ENCODE data around the gene ZBED4. TPM values are rescaled to one million over a fixed set of nuclear protein-coding genes. Genes with fewer than 3 reads are reported as not detected.

ZBED4 gene
- total RNA-seq, 1 donor from 2014 or later: 11.8 TPM

- peaks cover 22% of the 10 kb centered on the region for H3K4me1 ChIP-seq
- no peak for TF ChIP-seq CTCF (IDR thresholded peaks at IDR 0.05)
- DNase-seq: no peak
- no peak for ATAC-seq
- H3K4me3 ChIP-seq: no peak overlapping the region
- no peaks in the 10 kb centered on the region for H3K9me3 ChIP-seq
- intact Hi-C loops (cut with DNase I): loop anchor here (10.0 kb wide), 1 partner anchor 54 kb away; no protein-coding TSS in a partner anchor
- H3K27ac ChIP-seq: no peak overlapping the region
- no peaks in the 10 kb centered on the region for H3K27me3 ChIP-seq
- H3K36me3 ChIP-seq: peaks cover 4% of the 10 kb centered on the region
Observed at GRCh38 chr22:49828599-49828965, 25.1 kb upstream of the ZBED4 start.

GRCh38 chr22:49829044-49829853 lies 24.4 kb upstream of the ZBED4 start:
- no peak overlapping the region for H3K4me3 ChIP-seq
- no peaks in the 10 kb centered on the region for H3K27me3 ChIP-seq
- TF ChIP-seq CTCF (IDR thresholded peaks at IDR 0.05): no peak
- H3K9me3 ChIP-seq: no peaks in the 10 kb centered on the region
- H3K36me3 ChIP-seq: no peaks in the 10 kb centered on the region
- H3K27ac ChIP-seq: no peak overlapping the region
- peaks cover 21% of the 10 kb centered on the region for H3K4me1 ChIP-seq
- no peak for DNase-seq
- intact Hi-C loops (cut with DNase I): loop anchor here (10.0 kb wide), 1 partner anchor 54 kb away; no protein-coding TSS in a partner anchor
- no peak for ATAC-seq

DNA sequence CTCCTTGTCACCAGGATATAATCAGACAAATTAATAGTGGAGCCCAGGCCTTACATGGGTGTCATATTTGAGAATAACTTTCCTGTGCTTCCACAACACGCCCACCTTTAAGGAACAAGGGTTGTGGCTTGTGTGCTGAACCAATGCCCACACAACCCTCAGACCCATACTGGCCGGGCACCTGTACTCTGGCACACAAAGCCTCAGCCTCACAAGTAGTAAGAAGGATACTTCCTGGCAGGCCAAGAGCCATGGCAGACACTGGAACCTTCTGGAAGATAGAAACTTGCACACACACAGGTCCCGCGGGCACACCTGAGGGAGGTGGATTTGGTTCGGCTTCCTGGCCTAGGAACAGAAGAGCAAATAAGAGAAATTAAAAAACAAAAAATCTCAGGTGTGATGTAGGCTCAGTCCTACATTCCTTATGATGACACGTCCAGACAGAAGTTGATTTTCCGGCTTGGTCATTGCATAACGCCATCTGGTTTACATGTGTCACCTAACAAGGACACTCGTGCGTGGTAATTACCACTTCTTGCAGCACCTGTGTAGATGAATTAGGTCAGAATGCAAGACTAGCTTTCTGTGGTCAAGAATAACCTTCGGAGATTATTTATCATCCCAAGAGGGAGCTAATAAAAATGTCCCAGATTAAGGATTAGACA lies 20.2 kb upstream of the ZBED4 start:
- H3K9me3 ChIP-seq: no peaks in the 10 kb centered on the region
- DNase-seq (no peak), ATAC-seq (peak; percentile 84)
- no peaks in the 10 kb centered on the region for H3K4me1 ChIP-seq
- TF ChIP-seq CTCF (IDR thresholded peaks at IDR 0.05): no peak
- no peaks in the 10 kb centered on the region for H3K27me3 ChIP-seq
- H3K36me3 ChIP-seq: no peaks in the 10 kb centered on the region
- H3K27ac ChIP-seq: peak overlapping the region; percentile 74
- intact Hi-C loops (cut with DNase I): no loop called here
- H3K4me3 ChIP-seq: no peak overlapping the region

GRCh38 chr22:49838771-49839717 lies 14.6 kb upstream of the ZBED4 start:
- DNase-seq (no peak), ATAC-seq (peak; percentile 75)
- no peak for TF ChIP-seq CTCF (IDR thresholded peaks at IDR 0.05)
- no peaks in the 10 kb centered on the region for H3K27me3 ChIP-seq
- H3K27ac ChIP-seq: peak overlapping the region; percentile 24
- no peaks in the 10 kb centered on the region for H3K36me3 ChIP-seq
- intact Hi-C loops (cut with DNase I): no loop called here
- H3K9me3 ChIP-seq: no peaks in the 10 kb centered on the region
- no peaks in the 10 kb centered on the region for H3K4me1 ChIP-seq
- H3K4me3 ChIP-seq: no peak overlapping the region

GRCh38 chr22:49845241-49845640 lies 8.4 kb upstream of the ZBED4 start:
- Histone ChIP-seq H3K36me3 (no peaks in the 10 kb centered on the region), H3K27ac (no peak overlapping the region), H3K4me1 (peaks cover 10% of the 10 kb centered on the region), H3K27me3 (peaks cover 24% of the 10 kb centered on the region), H3K4me3 (no peak overlapping the region), H3K9me3 (no peaks in the 10 kb centered on the region)
- no peak for ATAC-seq
- no peak for TF ChIP-seq CTCF (IDR thresholded peaks at IDR 0.05)
- intact Hi-C loops (cut with DNase I): no loop called here
- peak; percentile 31 for DNase-seq
